Measurements from ENCODE around the gene SCO1.

SCO1 gene

GRCh38 chr17:10652984-10653659 lies 44.2 kb downstream of the SCO1 start:
- DNase-seq (ENCODE audit: low read depth in 2 of 2) = no peak

GRCh38 chr17:10651927-10652326 lies 45.4 kb downstream of the SCO1 start:
- DNase-seq (ENCODE audit: low read depth in 2 of 2) = no peak

GRCh38 chr17:10649602-10650001 lies 47.7 kb downstream of the SCO1 start:
- no peak for DNase-seq (ENCODE audit: low read depth in 2 of 2)

GRCh38 chr17:10648956-10649355 lies 48.4 kb downstream of the SCO1 start:
- no peak for DNase-seq (ENCODE audit: low read depth in 2 of 2)

GRCh38 chr17:10648381-10648780 lies 49.0 kb downstream of the SCO1 start:
- DNase-seq (ENCODE audit: low read depth in 2 of 2) = no peak

- peak; percentile 19 to 42 for DNase-seq (ENCODE audit: low read depth in 2 of 2)
Observed at GRCh38 chr17:10646392-10646990, 50.8 kb downstream of the SCO1 start.

GRCh38 chr17:10640475-10640874 lies 56.9 kb downstream of the SCO1 start:
- DNase-seq (ENCODE audit: low read depth in 2 of 2) = no peak

- DNase-seq (ENCODE audit: low read depth in 2 of 2) = no peak
Observed at GRCh38 chr17:10638151-10638550, 59.2 kb downstream of the SCO1 start.

GRCh38 chr17:10635290-10635689 lies 62.0 kb downstream of the SCO1 start:
- no peak for DNase-seq (ENCODE audit: low read depth in 2 of 2)

GRCh38 chr17:10633738-10634379 lies 63.5 kb downstream of the SCO1 start:
- no peak for DNase-seq (ENCODE audit: low read depth in 2 of 2)

- no peak for DNase-seq (ENCODE audit: low read depth in 2 of 2)
Observed at GRCh38 chr17:10631701-10632100, 65.6 kb downstream of the SCO1 start.

- DNase-seq (ENCODE audit: low read depth in 2 of 2) = no peak
Observed at GRCh38 chr17:10631048-10631700, 66.2 kb downstream of the SCO1 start.

GRCh38 chr17:10629706-10630105 lies 67.6 kb downstream of the SCO1 start:
- no peak for DNase-seq (ENCODE audit: low read depth in 2 of 2)

GRCh38 chr17:10628756-10629155 lies 68.6 kb downstream of the SCO1 start:
- no peak for DNase-seq (ENCODE audit: low read depth in 2 of 2)

GRCh38 chr17:10626390-10626789 lies 70.9 kb downstream of the SCO1 start:
- DNase-seq (ENCODE audit: low read depth in 2 of 2) = no peak

- DNase-seq (ENCODE audit: low read depth in 2 of 2) = no peak
Observed at GRCh38 chr17:10624969-10625368, 72.4 kb downstream of the SCO1 start.

- DNase-seq (ENCODE audit: low read depth in 2 of 2) = no peak
Observed at GRCh38 chr17:10623737-10624338, 73.5 kb downstream of the SCO1 start.

GRCh38 chr17:10622617-10623485 lies 74.5 kb downstream of the SCO1 start:
- DNase-seq (ENCODE audit: low read depth in 2 of 2) = no peak

Data from stimulated activated CD8-positive, alpha-beta memory T cell treated with anti-CD3 and anti-CD28 coated beads, Interleukin-15, amount 100 ng/mL, for 4 hours (primary cell).